Keratinocyte (primary cell): ENCODE measurements around the gene ABL2. TPM values are rescaled to one million over a fixed set of nuclear protein-coding genes. Genes with fewer than 3 reads are reported as not detected.

Source experiments
- DNase-seq: peaks from one replicate; pipeline ENCODE4 v3.0.0-alpha.2; 2011; ENCODE audit warnings: low read depth, missing footprints, low spot score
- FAIRE-seq: peaks from 2 replicates; lab custom pipeline; 2011; peaks lifted over from hg19 to GRCh38; lab: Jason Lieb, UNC
- H2AFZ ChIP-seq: 2 replicates; pipeline ENCODE4 v1.6.0; 2012; ENCODE audit warnings: low read length, control low read depth, inconsistent platforms; ENCODE audit not compliant: control insufficient read depth
- H3K27ac ChIP-seq: 2 replicates; pipeline ENCODE4 v1.5.1; 2011; ENCODE audit warnings: low read length; ENCODE audit not compliant: control insufficient read depth, insufficient read depth
- H3K27me3 ChIP-seq: 3 replicates; pipeline ENCODE4 v1.6.0; 2011; ENCODE audit warnings: low read length; ENCODE audit not compliant: control insufficient read depth, insufficient read depth; ENCODE audit errors: extremely low read depth
- H3K36me3 ChIP-seq, 2 experiments: 2 replicates in 1 of 2; 3 replicates in 1 of 2; pipeline ENCODE4 v1.5.1; 2011; ENCODE audit warnings: low read length in 2 of 2, mild to moderate bottlenecking in 1 of 2; ENCODE audit not compliant: control insufficient read depth in 2 of 2, insufficient read depth in 2 of 2; ENCODE audit errors: extremely low read depth in 1 of 2
- H3K4me1 ChIP-seq: 3 replicates; pipeline ENCODE4 v1.5.1; 2011; ENCODE audit warnings: low read length; ENCODE audit not compliant: control insufficient read depth, insufficient read depth; ENCODE audit errors: extremely low read depth
- H3K4me2 ChIP-seq: 3 replicates; pipeline ENCODE4 v1.6.0; 2011; ENCODE audit warnings: low read depth, low read length; ENCODE audit not compliant: control insufficient read depth, insufficient read depth; ENCODE audit errors: extremely low read depth
- H3K4me3 ChIP-seq, 3 experiments: fragments of 200-600 bp in 1 of 3; sonication (generic) in 1 of 3; 2 replicates in 2 of 3; 3 replicates in 1 of 3; pipeline ENCODE4 v1.5.1; 2011 to 2016; ENCODE audit warnings: low read length in 3 of 3, mild to moderate bottlenecking in 3 of 3, control low read depth in 2 of 3, inconsistent platforms in 1 of 3, low read depth in 1 of 3, mixed read lengths in 1 of 3, mixed run types in 1 of 3, moderate library complexity in 1 of 3; ENCODE audit not compliant: control insufficient read depth in 2 of 3, insufficient read depth in 2 of 3; ENCODE audit errors: extremely low read depth in 1 of 3
- H3K79me2 ChIP-seq: 2 replicates; pipeline ENCODE4 v1.6.0; 2012; ENCODE audit warnings: low read length; ENCODE audit not compliant: control insufficient read depth, insufficient read depth
- H3K9ac ChIP-seq: 3 replicates; pipeline ENCODE4 v1.6.0; 2011; ENCODE audit warnings: low read length; ENCODE audit not compliant: control insufficient read depth, insufficient read depth; ENCODE audit errors: extremely low read depth
- H3K9me1 ChIP-seq: 3 replicates; pipeline ENCODE4 v1.6.0; 2011; ENCODE audit warnings: low read length; ENCODE audit not compliant: control insufficient read depth, insufficient read depth; ENCODE audit errors: extremely low read depth
- H3K9me3 ChIP-seq: 2 replicates; pipeline ENCODE4 v1.5.1; 2012; ENCODE audit warnings: low read depth, low read length; ENCODE audit not compliant: control insufficient read depth
- H4K20me1 ChIP-seq: 3 replicates; pipeline ENCODE4 v1.6.0; 2011; ENCODE audit warnings: low read length; ENCODE audit not compliant: control insufficient read depth, insufficient read depth; ENCODE audit errors: extremely low read depth
- CTCF ChIP-seq, 3 experiments: IDR thresholded peaks in 1 of 3; conservative IDR thresholded peaks in 1 of 3; optimal IDR thresholded peaks in 1 of 3; 2 replicates in 2 of 3; 3 replicates in 1 of 3; pipeline versions ENCODE3 to v1.5.1; 2011; ENCODE audit warnings: low read length in 3 of 3, mild to moderate bottlenecking in 3 of 3, moderate library complexity in 2 of 3, control low read depth in 1 of 3, inconsistent platforms in 1 of 3; ENCODE audit not compliant: insufficient read depth in 2 of 3; ENCODE audit errors: extremely low read depth in 1 of 3
- EZH2 ChIP-seq: IDR thresholded peaks from one replicate; pipeline ENCODE4 v1.6.1; 2012; ENCODE audit warnings: inconsistent platforms, mild to moderate bottlenecking, low read length, moderate library complexity
- dilution Hi-C: fragments of 300-500 bp; cut with MboI; formaldehyde crosslinking; loops from one replicate; pipeline ENCODE4 v1.7.0; 2020; ENCODE audit warnings: low sequenced_read_pairs; ENCODE audit not compliant: extremely low pct_ligation_motif_present
- polyA plus RNA-seq, 5 experiments: library from polyadenylated mRNA; depleted of rRNA in 3 of 5; stranded (reverse) in 3 of 5; stranded (forward) in 1 of 5; unstranded in 1 of 5; fragments of >200 nt; gene quantifications; 1 replicate in 1 of 5; 2 replicates in 3 of 5; 3 replicates in 1 of 5; pipeline versions ENCODE4 v1.2.1 to v1.2.3, GENCODE V29; 2011 to 2012; ENCODE audit warnings: missing spikeins in 2 of 5, low read depth in 1 of 5, low replicate concordance in 1 of 5

The ABL2 gene
- polyA plus RNA-seq, 1 donor (not counting 4 experiments of a cell fraction or from before 2014, with no cell fraction given): 37.6 TPM

- dilution Hi-C loops: no loop called here
- no peak overlapping the region for H3K4me2 ChIP-seq
- no peak overlapping the region for H3K4me3 ChIP-seq
- H3K9ac ChIP-seq: no peak overlapping the region
- no peak overlapping the region for H2AFZ ChIP-seq
- no peak overlapping the region for H3K27ac ChIP-seq
- no peaks in the 10 kb centered on the region for H3K9me3 ChIP-seq
- peaks cover 4% of the 10 kb centered on the region for H4K20me1 ChIP-seq
- no peaks in the 10 kb centered on the region for H3K4me1 ChIP-seq
- H3K9me1 ChIP-seq: no peaks in the 10 kb centered on the region
- H3K36me3 ChIP-seq: peaks cover 24 to 29% of the 10 kb centered on the region in 2 experiments
- no peak for TF ChIP-seq EZH2
- TF ChIP-seq CTCF (optimal IDR thresholded peaks at IDR 0.05 in 1 of 3, IDR thresholded peaks at IDR 0.05 in 1 of 3, conservative IDR thresholded peaks at IDR 0.05 in 1 of 3; ENCODE audit: extremely low read depth in 1 of 3, insufficient read depth in 2 of 3, low read length in 3 of 3): no peak
- FAIRE-seq: no peak
- H3K27me3 ChIP-seq: no peaks in the 10 kb centered on the region
- DNase-seq: no peak
- peaks cover 13% of the 10 kb centered on the region for H3K79me2 ChIP-seq
Measured at GRCh38 chr1:179101566-179101965, 127.9 kb downstream of the ABL2 start.

DNA sequence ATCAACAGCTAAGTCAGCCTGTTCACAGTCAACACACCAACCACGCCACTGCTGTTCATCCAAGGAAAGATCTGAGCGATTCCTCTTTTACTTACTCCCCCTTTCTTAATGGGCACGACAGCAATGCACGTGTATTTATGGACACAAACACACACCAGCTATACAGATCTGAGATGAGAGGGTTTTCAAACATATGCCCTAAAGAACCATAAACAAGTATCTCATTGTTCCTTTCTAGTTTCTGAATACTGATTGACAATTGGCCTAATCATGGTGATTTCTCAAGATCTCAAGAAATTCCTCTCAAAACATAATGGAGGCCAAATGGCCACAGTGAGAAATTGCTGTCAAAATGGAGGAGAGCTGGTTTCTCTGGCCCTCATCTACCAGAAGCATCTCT lies 129.6 kb downstream of the ABL2 start:
- H4K20me1 ChIP-seq: no peaks in the 10 kb centered on the region
- TF ChIP-seq EZH2 (no peak), CTCF (optimal IDR thresholded peaks at IDR 0.05 in 1 of 3, IDR thresholded peaks at IDR 0.05 in 1 of 3, conservative IDR thresholded peaks at IDR 0.05 in 1 of 3; ENCODE audit: extremely low read depth in 1 of 3, insufficient read depth in 2 of 3, low read length in 3 of 3) (no peak)
- no peak overlapping the region for H2AFZ ChIP-seq
- no peaks in the 10 kb centered on the region for H3K9me1 ChIP-seq
- H3K4me2 ChIP-seq: no peak overlapping the region
- no peak overlapping the region for H3K27ac ChIP-seq
- peaks cover 8% of the 10 kb centered on the region for H3K79me2 ChIP-seq
- DNase-seq (no peak), FAIRE-seq (no peak)
- dilution Hi-C loops: no loop called here
- H3K9ac ChIP-seq: no peak overlapping the region
- no peaks in the 10 kb centered on the region for H3K4me1 ChIP-seq
- no peaks in the 10 kb centered on the region for H3K9me3 ChIP-seq
- no peaks in the 10 kb centered on the region for H3K27me3 ChIP-seq
- peaks cover 33 to 37% of the 10 kb centered on the region in 2 experiments for H3K36me3 ChIP-seq
- H3K4me3 ChIP-seq: no peak overlapping the region
